Measurements from ENCODE around the gene GGT6.
"Not testable (repeated sequence)": the region's sequence is repeated elsewhere in the genome, so short reads cannot be mapped to it uniquely, and the experiment has no call there.

Gene GGT6

DNA sequence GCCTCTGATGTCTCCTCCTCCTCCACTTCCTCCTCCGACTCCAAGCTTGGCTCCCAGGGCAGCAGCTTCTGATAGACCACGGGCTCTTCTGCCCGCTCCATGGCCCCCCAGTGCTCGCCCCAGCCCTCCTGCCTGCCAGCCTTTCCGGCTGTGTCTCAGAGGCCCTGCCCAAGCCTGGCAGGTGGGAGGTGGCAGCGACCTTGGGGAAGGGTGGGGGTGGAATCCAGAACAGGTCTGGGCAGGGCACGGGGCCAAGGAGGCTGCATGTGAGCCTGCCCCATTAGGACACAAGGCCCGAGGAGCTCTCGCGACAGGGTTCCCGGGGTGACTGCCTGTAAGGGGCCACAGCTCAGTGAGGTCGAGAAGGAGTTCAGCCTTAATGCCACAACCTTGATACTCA lies at the start of gene GGT6:
GGT6 (minus strand) TSS at position 157 of the 400 bp plus-strand sequence; CDS start at position 101, 56 bp downstream.
- no peak for DNase-seq

DNA sequence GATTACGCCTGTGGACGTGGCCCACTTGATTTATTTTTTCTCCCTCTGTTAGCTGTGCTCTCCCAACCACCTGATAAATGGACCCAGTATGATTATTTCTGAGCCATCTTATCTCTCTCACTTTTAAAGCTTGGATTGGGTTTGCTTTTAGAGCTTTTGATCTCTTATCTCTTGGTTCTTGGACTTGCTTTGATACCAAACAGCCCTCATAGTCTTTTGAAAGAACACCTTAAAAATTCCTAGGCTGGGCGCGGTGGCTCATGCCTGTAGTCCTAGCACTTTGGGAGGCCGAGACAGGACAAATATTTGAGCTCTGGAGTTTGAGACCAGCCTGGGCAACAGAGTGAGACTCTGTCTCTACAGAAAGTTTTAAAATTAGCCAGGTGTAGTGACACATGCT lies 49.8 kb upstream of the GGT6 start:
- no peak for DNase-seq

GRCh38 chr17:4609761-4610160 lies 49.4 kb upstream of the GGT6 start:
- DNase-seq: no peak

GRCh38 chr17:4607773-4608187 lies 47.4 kb upstream of the GGT6 start:
- peak; percentile 33 for DNase-seq

DNA sequence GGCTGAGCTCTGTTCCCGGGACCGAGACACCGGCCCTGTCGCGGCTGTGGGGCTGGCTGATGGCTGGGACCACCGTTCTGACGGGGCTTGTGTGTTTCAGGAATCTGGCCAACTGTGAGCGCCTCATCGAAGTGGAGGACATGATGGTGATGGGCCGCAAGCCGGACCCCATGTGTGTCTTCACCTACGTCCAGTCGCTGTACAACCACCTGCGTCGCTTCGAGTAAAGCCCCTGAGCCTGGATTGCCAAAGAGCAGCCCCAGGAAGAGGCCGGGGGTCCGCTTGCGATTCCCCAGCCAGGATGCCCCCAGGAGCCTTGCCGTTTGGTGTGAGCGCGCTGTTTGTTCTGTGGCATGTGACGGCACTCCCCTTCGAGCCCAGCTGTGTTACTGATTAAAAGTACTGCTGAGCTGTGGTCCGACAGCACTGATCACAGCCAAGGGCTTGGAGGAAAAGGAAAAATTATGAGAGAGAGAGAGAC lies 46.9 kb upstream of the GGT6 start:
- DNase-seq: no peak

- no peak for DNase-seq
Measured at GRCh38 chr17:4605826-4606225, 45.4 kb upstream of the GGT6 start.

GRCh38 chr17:4604736-4605135 lies 44.4 kb upstream of the GGT6 start:
- DNase-seq: not testable (repeated sequence)

GRCh38 chr17:4604111-4604644 lies 43.8 kb upstream of the GGT6 start:
- no peak for DNase-seq

- DNase-seq: no peak
Measured at GRCh38 chr17:4602041-4602440, 41.7 kb upstream of the GGT6 start.

DNA sequence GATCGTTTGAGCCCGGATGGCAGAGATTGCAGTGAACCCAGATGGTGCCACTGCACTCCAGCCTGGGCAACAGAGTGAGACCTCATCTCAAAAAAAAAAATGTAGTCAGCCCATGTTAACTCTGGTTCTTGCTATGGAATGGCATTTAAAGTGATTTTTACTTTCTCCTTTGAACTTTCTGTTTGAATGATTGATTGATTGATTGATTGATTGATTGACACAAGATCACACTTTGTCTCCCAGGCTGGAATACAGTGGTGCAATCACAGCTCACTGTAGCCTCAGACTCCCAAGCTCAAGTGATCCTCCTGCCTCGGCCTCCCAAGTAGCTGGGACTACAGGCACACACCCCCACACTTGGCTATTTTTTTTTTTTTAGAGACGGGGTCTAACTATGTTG lies 40.9 kb upstream of the GGT6 start:
- DNase-seq: no peak

- DNase-seq: no peak
Measured at GRCh38 chr17:4600563-4600962, 40.2 kb upstream of the GGT6 start.

GRCh38 chr17:4599505-4600281 lies 39.3 kb upstream of the GGT6 start:
- DNase-seq: no peak

GRCh38 chr17:4598776-4599504 lies 38.6 kb upstream of the GGT6 start:
- no peak for DNase-seq

GRCh38 chr17:4597975-4598374 lies 37.6 kb upstream of the GGT6 start:
- DNase-seq: no peak

GRCh38 chr17:4596636-4597380 lies 36.4 kb upstream of the GGT6 start:
- no peak for DNase-seq

DNA sequence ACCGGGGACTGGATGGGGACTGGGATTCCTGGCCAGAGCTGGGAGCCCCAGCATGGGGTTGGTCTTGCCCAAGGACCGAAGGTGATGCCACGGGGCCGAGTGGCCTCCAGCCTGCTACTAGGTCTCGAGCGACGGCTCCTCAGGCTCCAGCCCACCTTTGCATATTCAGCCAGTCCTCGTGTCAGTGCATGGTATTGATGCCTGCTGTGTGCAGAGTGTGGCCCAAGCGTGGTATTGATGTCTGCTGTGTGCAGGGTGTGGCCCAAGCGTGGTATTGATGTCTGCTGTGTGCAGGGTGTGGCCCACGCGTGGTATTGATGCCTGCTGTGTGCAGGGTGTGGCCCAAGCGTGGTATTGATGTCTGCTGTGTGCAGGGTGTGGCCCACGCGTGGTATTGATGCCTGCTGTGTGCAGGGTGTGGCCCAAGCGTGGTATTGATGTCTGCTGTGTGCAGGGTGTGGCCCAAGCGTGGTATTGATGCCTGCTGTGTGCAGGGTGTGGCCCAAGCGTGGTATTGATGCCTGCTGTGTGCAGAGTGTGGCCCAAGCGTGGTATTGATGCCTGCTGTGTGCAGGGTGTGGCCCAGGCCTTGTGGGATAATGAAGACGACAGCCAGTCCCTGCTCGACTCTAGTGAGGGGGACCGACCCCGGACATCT lies 35.4 kb upstream of the GGT6 start:
- DNase-seq: not testable (repeated sequence)

- no peak for DNase-seq
Measured at GRCh38 chr17:4594931-4595684, 34.7 kb upstream of the GGT6 start.

- DNase-seq: no peak
Measured at GRCh38 chr17:4594406-4594805, 34.0 kb upstream of the GGT6 start.

- DNase-seq: no peak
Measured at GRCh38 chr17:4593021-4593421, 32.6 kb upstream of the GGT6 start.

- DNase-seq: no peak
Measured at GRCh38 chr17:4592240-4593005, 32.0 kb upstream of the GGT6 start.

DNA sequence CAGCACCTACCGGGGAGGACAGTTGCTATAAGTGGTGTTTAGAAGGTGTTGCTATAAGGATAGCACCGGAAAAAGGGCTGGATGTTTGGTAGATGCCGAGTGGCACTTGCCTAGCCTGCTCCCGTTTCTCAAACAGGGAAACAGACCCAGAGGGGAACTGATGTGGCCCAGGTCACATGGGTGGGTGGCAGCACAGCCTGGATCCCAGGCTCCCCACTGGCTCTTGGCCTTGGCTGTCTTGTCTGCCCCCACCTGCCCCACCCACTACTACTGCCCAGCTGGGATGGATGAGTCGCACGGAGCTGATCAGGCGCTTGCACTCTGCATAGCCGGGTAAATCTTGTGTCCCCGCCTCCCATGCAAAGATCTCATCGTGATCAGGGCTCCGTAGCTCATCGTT lies 31.2 kb upstream of the GGT6 start:
- DNase-seq: no peak

Measured in midbrain (tissue), 1 donor.